Measurements from ENCODE around the gene VPS13A.
"Not testable (repeated sequence)": the region's sequence is repeated elsewhere in the genome, so short reads cannot be mapped to it uniquely, and the experiment has no call there.

Gene VPS13A

GRCh38 chr9:77421506-77422265 lies 244.4 kb downstream of the VPS13A start:
- DNase-seq (ENCODE audit: low read depth in 4 of 4, low spot score in 1 of 4): no peak

- DNase-seq (ENCODE audit: low read depth in 4 of 4, low spot score in 1 of 4): no peak
Observed at GRCh38 chr9:77422969-77423368, 245.6 kb downstream of the VPS13A start.

- DNase-seq (ENCODE audit: low read depth in 4 of 4, low spot score in 1 of 4): no peak
Observed at GRCh38 chr9:77423841-77424240, 246.5 kb downstream of the VPS13A start.

GRCh38 chr9:77424993-77425392 lies 247.7 kb downstream of the VPS13A start:
- DNase-seq (ENCODE audit: low read depth in 4 of 4, low spot score in 1 of 4): no peak

- no peak for DNase-seq (ENCODE audit: low read depth in 4 of 4, low spot score in 1 of 4)
Observed at GRCh38 chr9:77426712-77427111, 249.4 kb downstream of the VPS13A start.

GRCh38 chr9:77427256-77427927 lies 250.1 kb downstream of the VPS13A start:
- DNase-seq (ENCODE audit: low read depth in 4 of 4, low spot score in 1 of 4): no peak

GRCh38 chr9:77429928-77430327 lies 252.6 kb downstream of the VPS13A start:
- DNase-seq (ENCODE audit: low read depth in 4 of 4, low spot score in 1 of 4): no peak

GRCh38 chr9:77432053-77432452 lies 254.7 kb downstream of the VPS13A start:
- DNase-seq (ENCODE audit: low read depth in 4 of 4, low spot score in 1 of 4): no peak

GRCh38 chr9:77433675-77434445 lies 256.5 kb downstream of the VPS13A start:
- DNase-seq (ENCODE audit: low read depth in 4 of 4, low spot score in 1 of 4): peak in 3 of 4 experiments; percentile 18 to 25 (median 20)

GRCh38 chr9:77435277-77435676 lies 257.9 kb downstream of the VPS13A start:
- no peak for DNase-seq (ENCODE audit: low read depth in 4 of 4, low spot score in 1 of 4)

- DNase-seq (ENCODE audit: low read depth in 4 of 4, low spot score in 1 of 4): no peak
Observed at GRCh38 chr9:77435688-77436087, 258.4 kb downstream of the VPS13A start.

- DNase-seq (ENCODE audit: low read depth in 4 of 4, low spot score in 1 of 4): no peak
Observed at GRCh38 chr9:77438653-77439052, 261.3 kb downstream of the VPS13A start.

GRCh38 chr9:77440057-77440456 lies 262.7 kb downstream of the VPS13A start:
- DNase-seq (ENCODE audit: low read depth in 4 of 4, low spot score in 1 of 4): no peak

GRCh38 chr9:77441124-77441523 lies 263.8 kb downstream of the VPS13A start:
- not testable (repeated sequence) for DNase-seq (ENCODE audit: low read depth in 4 of 4, low spot score in 1 of 4)

GRCh38 chr9:77442436-77442835 lies 265.1 kb downstream of the VPS13A start:
- DNase-seq (ENCODE audit: low read depth in 4 of 4, low spot score in 1 of 4): no peak

GRCh38 chr9:77447646-77448045 lies 270.3 kb downstream of the VPS13A start:
- no peak for DNase-seq (ENCODE audit: low read depth in 4 of 4, low spot score in 1 of 4)

- DNase-seq (ENCODE audit: low read depth in 4 of 4, low spot score in 1 of 4): no peak
Observed at GRCh38 chr9:77449240-77450084, 272.1 kb downstream of the VPS13A start.

GRCh38 chr9:77450085-77450475 lies 272.7 kb downstream of the VPS13A start:
- no peak for DNase-seq (ENCODE audit: low read depth in 4 of 4, low spot score in 1 of 4)

GRCh38 chr9:77451507-77451906 lies 274.2 kb downstream of the VPS13A start:
- no peak for DNase-seq (ENCODE audit: low read depth in 4 of 4, low spot score in 1 of 4)

GRCh38 chr9:77453825-77454647 lies 276.7 kb downstream of the VPS13A start:
- DNase-seq (ENCODE audit: low read depth in 4 of 4, low spot score in 1 of 4): no peak
